ENCODE measurements around the gene ARHGAP33. TPM values are rescaled to one million over a fixed set of nuclear protein-coding genes. Genes with fewer than 3 reads are reported as not detected.

The ARHGAP33 gene
- polyA plus RNA-seq, 1 donor from 2014 or later, result 20.5 TPM

DNA sequence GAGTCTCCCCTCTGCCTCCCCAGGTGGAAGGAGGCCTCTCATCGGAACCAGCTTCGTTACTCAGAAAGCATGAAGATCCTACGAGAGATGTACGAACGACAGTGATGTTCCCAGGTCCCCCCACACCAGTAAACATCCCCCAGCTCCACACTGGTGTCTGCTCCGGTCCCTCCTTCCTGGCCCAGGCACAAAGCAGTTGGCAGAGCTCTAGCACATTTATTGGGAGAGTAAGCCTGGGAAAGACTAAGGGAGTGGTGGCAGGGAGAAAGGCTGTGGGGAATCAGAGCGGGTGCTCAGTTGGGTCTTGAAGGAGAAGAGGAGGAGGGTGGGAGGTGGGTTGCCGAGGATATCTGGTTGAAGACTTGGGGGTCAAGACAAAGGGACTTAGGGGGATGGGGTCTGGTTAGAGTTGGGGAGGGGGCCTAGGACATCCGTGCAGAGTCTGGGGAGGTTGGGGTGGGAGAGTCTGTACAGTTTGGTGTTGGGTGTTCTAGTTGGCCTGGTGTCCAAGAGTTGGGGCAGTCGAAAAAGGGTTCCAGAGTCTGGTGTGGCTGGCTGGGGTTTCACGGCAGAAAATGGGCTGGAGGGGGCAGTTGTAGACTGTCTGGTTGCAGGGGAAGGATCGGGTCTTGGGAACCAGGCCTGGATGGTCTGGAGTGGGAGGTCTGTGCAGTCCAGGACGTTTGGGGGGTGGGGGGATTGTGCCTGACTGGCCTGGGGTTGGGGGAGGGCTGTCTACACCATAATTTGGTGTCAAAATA, 20.8 kb upstream of the ARHGAP33 start:
- no peak overlapping the region for H3K9ac ChIP-seq (ENCODE audit: low read length)
- no peaks in the 10 kb centered on the region for H3K9me3 ChIP-seq (ENCODE audit: low read length)
- no peaks in the 10 kb centered on the region for H3F3A ChIP-seq (ENCODE audit: insufficient read depth, low read length, poor library complexity, severe bottlenecking)
- H3K27ac ChIP-seq (ENCODE audit: low read length), result no peak overlapping the region
- H3K4me3 ChIP-seq (ENCODE audit: low read length), result no peak overlapping the region
- peaks cover 8% of the 10 kb centered on the region for H3K36me3 ChIP-seq (ENCODE audit: insufficient read depth, low read length)
- H3K79me2 ChIP-seq (replicated peaks; ENCODE audit: insufficient read depth, low read length), result peaks cover 10% of the 10 kb centered on the region
- no peaks in the 10 kb centered on the region for H3K9me2 ChIP-seq (ENCODE audit: insufficient read depth, low read length)
- H2AFZ ChIP-seq (ENCODE audit: low read depth, low read length), result no peak overlapping the region
- no peaks in the 10 kb centered on the region for H3K27me3 ChIP-seq (ENCODE audit: insufficient read depth, low read depth, low read length)
- no peaks in the 10 kb centered on the region for H4K20me1 ChIP-seq (ENCODE audit: insufficient read depth)
- TF ChIP-seq MXI1 (conservative IDR thresholded peaks at IDR 0.05; ENCODE audit: poor library complexity, severe bottlenecking) (no peak), RAD21 (conservative IDR thresholded peaks at IDR 0.05) (no peak), TAF1 (IDR thresholded peaks at IDR 0.05; ENCODE audit: low read depth) (no peak)
- H3K4me2 ChIP-seq (ENCODE audit: low read length), result no peak overlapping the region

DNA sequence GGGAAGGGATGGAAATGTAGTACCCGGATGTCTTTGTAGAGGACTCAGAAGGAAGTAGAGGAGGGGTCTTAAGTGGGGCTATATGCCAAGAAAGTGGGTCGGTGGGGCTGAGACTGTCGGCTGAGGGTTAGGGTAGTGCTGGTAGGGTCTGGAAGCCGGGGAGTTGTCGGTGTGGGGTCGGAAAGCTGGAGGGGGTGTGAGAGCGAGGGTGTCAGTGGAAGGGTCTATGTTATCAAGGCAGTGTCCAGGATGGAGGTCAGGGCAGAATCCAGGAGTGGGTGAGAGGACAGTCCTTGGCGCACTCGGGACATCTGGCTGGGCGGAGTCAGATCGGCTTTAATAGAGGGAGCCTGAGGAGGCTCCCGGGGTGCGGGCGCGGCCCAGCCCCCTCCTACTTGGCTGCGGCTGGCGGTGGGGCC, 20.2 kb upstream of the ARHGAP33 start:
- Histone ChIP-seq H2AFZ (ENCODE audit: low read depth, low read length) (no peak overlapping the region), H3K27ac (ENCODE audit: low read length) (no peak overlapping the region), H4K20me1 (ENCODE audit: insufficient read depth) (no peaks in the 10 kb centered on the region), H3K36me3 (ENCODE audit: insufficient read depth, low read length) (peaks cover 8% of the 10 kb centered on the region), H3F3A (ENCODE audit: insufficient read depth, low read length, poor library complexity, severe bottlenecking) (no peaks in the 10 kb centered on the region), H3K9me3 (ENCODE audit: low read length) (no peaks in the 10 kb centered on the region), H3K79me2 (replicated peaks; ENCODE audit: insufficient read depth, low read length) (peaks cover 15% of the 10 kb centered on the region), H3K4me3 (ENCODE audit: low read length) (no peak overlapping the region), H3K27me3 (ENCODE audit: insufficient read depth, low read depth, low read length) (no peaks in the 10 kb centered on the region), H3K9me2 (ENCODE audit: insufficient read depth, low read length) (no peaks in the 10 kb centered on the region), H3K4me2 (ENCODE audit: low read length) (no peak overlapping the region), H3K9ac (ENCODE audit: low read length) (no peak overlapping the region)
- TF ChIP-seq SMC3 (conservative IDR thresholded peaks at IDR 0.05; ENCODE audit: poor library complexity), result no peak
- TF ChIP-seq TAF1 (IDR thresholded peaks at IDR 0.05; ENCODE audit: low read depth), result no peak
- no peak for TF ChIP-seq POLR2AphosphoS5 (IDR thresholded peaks at IDR 0.05)
- TF ChIP-seq EZH2 (IDR thresholded peaks at IDR 0.05; ENCODE audit: borderline replicate concordance, insufficient read depth, low read length, poor library complexity, severe bottlenecking), result no peak
- no peak for TF ChIP-seq MXI1 (conservative IDR thresholded peaks at IDR 0.05; ENCODE audit: poor library complexity, severe bottlenecking)
- TF ChIP-seq, protein P1, sequence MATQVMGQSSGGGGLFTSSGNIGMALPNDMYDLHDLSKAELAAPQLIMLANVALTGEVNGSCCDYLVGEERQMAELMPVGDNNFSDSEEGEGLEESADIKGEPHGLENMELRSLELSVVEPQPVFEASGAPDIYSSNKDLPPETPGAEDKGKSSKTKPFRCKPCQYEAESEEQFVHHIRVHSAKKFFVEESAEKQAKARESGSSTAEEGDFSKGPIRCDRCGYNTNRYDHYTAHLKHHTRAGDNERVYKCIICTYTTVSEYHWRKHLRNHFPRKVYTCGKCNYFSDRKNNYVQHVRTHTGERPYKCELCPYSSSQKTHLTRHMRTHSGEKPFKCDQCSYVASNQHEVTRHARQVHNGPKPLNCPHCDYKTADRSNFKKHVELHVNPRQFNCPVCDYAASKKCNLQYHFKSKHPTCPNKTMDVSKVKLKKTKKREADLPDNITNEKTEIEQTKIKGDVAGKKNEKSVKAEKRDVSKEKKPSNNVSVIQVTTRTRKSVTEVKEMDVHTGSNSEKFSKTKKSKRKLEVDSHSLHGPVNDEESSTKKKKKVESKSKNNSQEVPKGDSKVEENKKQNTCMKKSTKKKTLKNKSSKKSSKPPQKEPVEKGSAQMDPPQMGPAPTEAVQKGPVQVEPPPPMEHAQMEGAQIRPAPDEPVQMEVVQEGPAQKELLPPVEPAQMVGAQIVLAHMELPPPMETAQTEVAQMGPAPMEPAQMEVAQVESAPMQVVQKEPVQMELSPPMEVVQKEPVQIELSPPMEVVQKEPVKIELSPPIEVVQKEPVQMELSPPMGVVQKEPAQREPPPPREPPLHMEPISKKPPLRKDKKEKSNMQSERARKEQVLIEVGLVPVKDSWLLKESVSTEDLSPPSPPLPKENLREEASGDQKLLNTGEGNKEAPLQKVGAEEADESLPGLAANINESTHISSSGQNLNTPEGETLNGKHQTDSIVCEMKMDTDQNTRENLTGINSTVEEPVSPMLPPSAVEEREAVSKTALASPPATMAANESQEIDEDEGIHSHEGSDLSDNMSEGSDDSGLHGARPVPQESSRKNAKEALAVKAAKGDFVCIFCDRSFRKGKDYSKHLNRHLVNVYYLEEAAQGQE (IDR thresholded peaks at IDR 0.05; ENCODE audit: borderline replicate concordance), result no peak
- TF ChIP-seq RAD21 (conservative IDR thresholded peaks at IDR 0.05), result no peak
- no peak for TF ChIP-seq EP300 (conservative IDR thresholded peaks at IDR 0.05; ENCODE audit: poor library complexity, severe bottlenecking)
- TF ChIP-seq, protein P2, sequence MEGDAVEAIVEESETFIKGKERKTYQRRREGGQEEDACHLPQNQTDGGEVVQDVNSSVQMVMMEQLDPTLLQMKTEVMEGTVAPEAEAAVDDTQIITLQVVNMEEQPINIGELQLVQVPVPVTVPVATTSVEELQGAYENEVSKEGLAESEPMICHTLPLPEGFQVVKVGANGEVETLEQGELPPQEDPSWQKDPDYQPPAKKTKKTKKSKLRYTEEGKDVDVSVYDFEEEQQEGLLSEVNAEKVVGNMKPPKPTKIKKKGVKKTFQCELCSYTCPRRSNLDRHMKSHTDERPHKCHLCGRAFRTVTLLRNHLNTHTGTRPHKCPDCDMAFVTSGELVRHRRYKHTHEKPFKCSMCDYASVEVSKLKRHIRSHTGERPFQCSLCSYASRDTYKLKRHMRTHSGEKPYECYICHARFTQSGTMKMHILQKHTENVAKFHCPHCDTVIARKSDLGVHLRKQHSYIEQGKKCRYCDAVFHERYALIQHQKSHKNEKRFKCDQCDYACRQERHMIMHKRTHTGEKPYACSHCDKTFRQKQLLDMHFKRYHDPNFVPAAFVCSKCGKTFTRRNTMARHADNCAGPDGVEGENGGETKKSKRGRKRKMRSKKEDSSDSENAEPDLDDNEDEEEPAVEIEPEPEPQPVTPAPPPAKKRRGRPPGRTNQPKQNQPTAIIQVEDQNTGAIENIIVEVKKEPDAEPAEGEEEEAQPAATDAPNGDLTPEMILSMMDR (IDR thresholded peaks at IDR 0.05; ENCODE audit: poor library complexity, severe bottlenecking), result no peak
